Astrocyte (in vitro differentiated cells and primary cell): ENCODE data around the gene ATL1. TPM values are rescaled to one million over a fixed set of nuclear protein-coding genes. Genes with fewer than 3 reads are reported as not detected.
A peak's percentile ranks its signal among the peaks of the same experiment; 100 is the strongest.

ENCODE experiments used
- DNase-seq: peaks from one replicate; pipeline ENCODE4 v3.0.0-alpha.2; 2010; ENCODE audit warnings: low read depth
- FAIRE-seq: peaks from 2 replicates; lab custom pipeline; 2011; peaks lifted over from hg19 to GRCh38; lab: Jason Lieb, UNC
- H2AFZ ChIP-seq: 2 replicates; pipeline ENCODE4 v1.6.0; 2012; ENCODE audit warnings: low read depth, low read length, inconsistent platforms
- H3K27ac ChIP-seq: 2 replicates; pipeline ENCODE4 v1.5.1; 2011; ENCODE audit warnings: low read depth, low read length, inconsistent platforms
- H3K27me3 ChIP-seq: 2 replicates; pipeline ENCODE4 v1.6.0; 2011; ENCODE audit warnings: low read length, inconsistent platforms; ENCODE audit not compliant: insufficient read depth
- H3K36me3 ChIP-seq: 2 replicates; pipeline ENCODE4 v1.5.1; 2011; ENCODE audit warnings: low read length, inconsistent platforms; ENCODE audit not compliant: insufficient read depth
- H3K4me1 ChIP-seq: 2 replicates; pipeline ENCODE4 v1.5.1; 2011; ENCODE audit warnings: low read length, inconsistent platforms; ENCODE audit not compliant: insufficient read depth
- H3K4me2 ChIP-seq: 2 replicates; pipeline ENCODE4 v1.6.0; 2012; ENCODE audit warnings: low read length, inconsistent platforms
- H3K4me3 ChIP-seq: 2 replicates; pipeline ENCODE4 v1.5.1; 2011; ENCODE audit warnings: low read depth, mild to moderate bottlenecking, low read length, inconsistent platforms; ENCODE audit not compliant: insufficient read depth
- H3K79me2 ChIP-seq: 2 replicates; pipeline ENCODE4 v1.6.0; 2012; ENCODE audit warnings: mild to moderate bottlenecking, low read length, inconsistent platforms; ENCODE audit not compliant: insufficient read depth
- H3K9ac ChIP-seq: 2 replicates; pipeline ENCODE4 v1.6.0; 2012; ENCODE audit warnings: mild to moderate bottlenecking, low read length, inconsistent platforms
- H3K9me3 ChIP-seq: 2 replicates; pipeline ENCODE4 v1.5.1; 2012; ENCODE audit warnings: low read depth, mild to moderate bottlenecking, low read length, inconsistent platforms; ENCODE audit not compliant: insufficient read depth
- H4K20me1 ChIP-seq: 2 replicates; pipeline ENCODE4 v1.6.0; 2012; ENCODE audit warnings: low read length, inconsistent platforms; ENCODE audit not compliant: insufficient read depth
- H3K27ac Mint-ChIP-seq: one replicate; pipeline ENCODE4 v1.8.0; 2021; ENCODE audit warnings: mild to moderate bottlenecking, mixed read lengths; ENCODE audit not compliant: unreplicated experiment
- H3K27me3 Mint-ChIP-seq: one replicate; pipeline ENCODE4 v1.8.0; 2021; ENCODE audit warnings: low read depth, mixed read lengths; ENCODE audit not compliant: unreplicated experiment
- H3K36me3 Mint-ChIP-seq: one replicate; pipeline ENCODE4 v1.8.0; 2021; ENCODE audit warnings: low read depth, mixed read lengths; ENCODE audit not compliant: unreplicated experiment
- H3K4me1 Mint-ChIP-seq: one replicate; pipeline ENCODE4 v1.8.0; 2021; ENCODE audit warnings: low read depth, mixed read lengths; ENCODE audit not compliant: unreplicated experiment
- H3K4me3 Mint-ChIP-seq: one replicate; pipeline ENCODE4 v1.8.0; 2021; ENCODE audit warnings: mild to moderate bottlenecking, moderate library complexity, mixed read lengths; ENCODE audit not compliant: unreplicated experiment
- H3K9me3 Mint-ChIP-seq: one replicate; pipeline ENCODE4 v1.8.0; 2021; ENCODE audit warnings: mild to moderate bottlenecking, mixed read lengths; ENCODE audit not compliant: unreplicated experiment
- EZH2 ChIP-seq: IDR thresholded peaks from 2 replicates; pipeline ENCODE4 v1.6.1; 2012; ENCODE audit warnings: mild to moderate bottlenecking, low read length, inconsistent platforms; ENCODE audit not compliant: insufficient read depth
- total RNA-seq: library from RNA; stranded (reverse); gene quantifications from 2 replicates; pipeline ENCODE4 v1.2.1, GENCODE V29; 2021
- TF ChIP-seq, protein P1 (sequence below): IDR thresholded peaks from 2 replicates; pipeline ENCODE4 v1.5.1; 2011; ENCODE audit warnings: low read depth, mild to moderate bottlenecking, inconsistent platforms, low read length, moderate library complexity; ENCODE audit not compliant: insufficient read depth

The ATL1 gene
- total RNA-seq, 1 donor from 2014 or later, result 15.8 TPM

DNA sequence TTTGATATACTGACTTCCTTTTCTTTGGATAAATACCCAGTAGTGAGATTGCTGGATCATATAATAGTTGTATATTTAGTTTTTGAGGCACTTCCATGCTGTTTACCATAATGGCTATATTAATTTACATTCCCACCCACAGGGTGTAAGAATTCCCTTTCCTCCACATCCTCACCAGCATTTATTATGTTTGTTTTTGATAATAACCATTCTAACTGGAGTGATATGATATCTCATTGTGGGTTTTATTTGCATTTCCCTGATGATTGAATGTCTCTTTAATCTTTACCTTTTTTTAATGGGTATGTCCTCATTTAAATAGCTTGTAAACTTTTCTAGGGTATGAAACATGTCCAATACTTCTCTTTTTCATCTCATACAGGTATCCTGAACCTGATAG, 119.7 kb downstream of the ATL1 start:
- H3K27ac ChIP-seq, result no peak overlapping the region
- Mint-ChIP-seq H3K4me1 (peaks cover 27% of the 10 kb centered on the region), H3K4me3 (no peak overlapping the region), H3K9me3 (peaks cover 4% of the 10 kb centered on the region), H3K36me3 (no peaks in the 10 kb centered on the region), H3K27me3 (no peaks in the 10 kb centered on the region), H3K27ac (no peak overlapping the region)
- no peaks in the 10 kb centered on the region for H3K27me3 ChIP-seq
- no peaks in the 10 kb centered on the region for H3K9me3 ChIP-seq
- FAIRE-seq (peak; percentile 66), DNase-seq (no peak)
- H3K79me2 ChIP-seq, result no peaks in the 10 kb centered on the region
- TF ChIP-seq, protein P1, sequence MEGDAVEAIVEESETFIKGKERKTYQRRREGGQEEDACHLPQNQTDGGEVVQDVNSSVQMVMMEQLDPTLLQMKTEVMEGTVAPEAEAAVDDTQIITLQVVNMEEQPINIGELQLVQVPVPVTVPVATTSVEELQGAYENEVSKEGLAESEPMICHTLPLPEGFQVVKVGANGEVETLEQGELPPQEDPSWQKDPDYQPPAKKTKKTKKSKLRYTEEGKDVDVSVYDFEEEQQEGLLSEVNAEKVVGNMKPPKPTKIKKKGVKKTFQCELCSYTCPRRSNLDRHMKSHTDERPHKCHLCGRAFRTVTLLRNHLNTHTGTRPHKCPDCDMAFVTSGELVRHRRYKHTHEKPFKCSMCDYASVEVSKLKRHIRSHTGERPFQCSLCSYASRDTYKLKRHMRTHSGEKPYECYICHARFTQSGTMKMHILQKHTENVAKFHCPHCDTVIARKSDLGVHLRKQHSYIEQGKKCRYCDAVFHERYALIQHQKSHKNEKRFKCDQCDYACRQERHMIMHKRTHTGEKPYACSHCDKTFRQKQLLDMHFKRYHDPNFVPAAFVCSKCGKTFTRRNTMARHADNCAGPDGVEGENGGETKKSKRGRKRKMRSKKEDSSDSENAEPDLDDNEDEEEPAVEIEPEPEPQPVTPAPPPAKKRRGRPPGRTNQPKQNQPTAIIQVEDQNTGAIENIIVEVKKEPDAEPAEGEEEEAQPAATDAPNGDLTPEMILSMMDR, result no peak
- no peak for TF ChIP-seq EZH2
- no peaks in the 10 kb centered on the region for H4K20me1 ChIP-seq
- no peak overlapping the region for H3K4me2 ChIP-seq
- peaks cover 24% of the 10 kb centered on the region for H3K4me1 ChIP-seq
- H2AFZ ChIP-seq, result no peak overlapping the region
- no peaks in the 10 kb centered on the region for H3K36me3 ChIP-seq
- H3K4me3 ChIP-seq, result no peak overlapping the region
- no peak overlapping the region for H3K9ac ChIP-seq

Other genes with a start within 250 kb of the ATL1 start
- 5.2 and 6.0 TPM in 2 replicates for gene L2HGDH, start 247.9 kb upstream of the ATL1 start, total RNA-seq
- gene DMAC2L, start 247.8 kb upstream of the ATL1 start, total RNA-seq, result 10.9 and 11.6 TPM in 2 replicates
- 5.4 and 5.9 TPM in 2 replicates for gene CDKL1, start 163.3 kb upstream of the ATL1 start, total RNA-seq
- 79.5 and 93.1 TPM in 2 replicates for gene MAP4K5, start 27.6 kb upstream of the ATL1 start, total RNA-seq
- gene SAV1, start 108.2 kb downstream of the ATL1 start, total RNA-seq, result 18.3 and 26.3 TPM in 2 replicates